WTC11 (cell line): ENCODE measurements around the gene FAM9C. TPM values are rescaled to one million over a fixed set of nuclear protein-coding genes. Genes with fewer than 3 reads are reported as not detected.
"Not testable (repeated sequence)": the region's sequence is repeated elsewhere in the genome, so short reads cannot be mapped to it uniquely, and the experiment has no call there.

Experiments
- ATAC-seq: fragments of 200-7000 bp; cut with Tn5 transposase; 2 replicates; pipeline ENCODE4 v1.10.0; 2021; ENCODE audit warnings: mild to moderate bottlenecking, moderate library complexity
- CTCF ChIA-PET: fragments of 300-600 bp; sonication (Branson Sonifier 250); formaldehyde crosslinking; loops from one replicate; lab custom pipeline; 2021; ENCODE audit warnings: antibody characterized with exemption; lab: Charles Lee
- POLR2A ChIA-PET: fragments of 350-600 bp; sonication (Branson Sonifier 250); formaldehyde crosslinking; loops from one replicate; lab custom pipeline; 2021; ENCODE audit warnings: antibody characterized with exemption; lab: Charles Lee
- DNase-seq: peaks from one replicate; pipeline ENCODE4 v3.0.0; 2021; ENCODE audit warnings: low spot score
- H3K27ac Mint-ChIP-seq: 2 replicates; pipeline ENCODE4 v1.8.0; 2021; ENCODE audit warnings: mixed read lengths
- H3K27me3 Mint-ChIP-seq: 2 replicates; pipeline ENCODE4 v1.8.0; 2021; ENCODE audit warnings: low read depth, mild to moderate bottlenecking, moderate library complexity, mixed read lengths
- H3K36me3 Mint-ChIP-seq: 2 replicates; pipeline ENCODE4 v1.8.0; 2021; ENCODE audit warnings: mixed read lengths
- H3K4me1 Mint-ChIP-seq: 2 replicates; pipeline ENCODE4 v1.8.0; 2022; ENCODE audit warnings: mixed read lengths
- H3K4me3 Mint-ChIP-seq: 2 replicates; pipeline ENCODE4 v1.8.0; 2021; ENCODE audit warnings: mild to moderate bottlenecking, moderate library complexity, mixed read lengths
- H3K9me3 Mint-ChIP-seq: 2 replicates; pipeline ENCODE4 v1.8.0; 2021; ENCODE audit warnings: mixed read lengths
- ELF4 ChIP-seq: sonication (generic); formaldehyde crosslinking; IDR thresholded peaks from 2 replicates; pipeline ENCODE4 v1.8.1; 2022; ENCODE audit warnings: low read depth, mild to moderate bottlenecking, moderate library complexity, missing genetic modification reagents
- GTF2I ChIP-seq: fragments of 250-450 bp; sonication (Bioruptor Pico); conservative IDR thresholded peaks from 2 replicates; pipeline ENCODE4 v1.4.0; 2021; ENCODE audit warnings: mild to moderate bottlenecking
- IRF1 ChIP-seq: sonication (generic); formaldehyde crosslinking; IDR thresholded peaks from 2 replicates; pipeline ENCODE4 v1.8.0; 2023; ENCODE audit warnings: missing genetic modification reagents
- KAT7 ChIP-seq: sonication (generic); formaldehyde crosslinking; IDR thresholded peaks from 2 replicates; pipeline ENCODE4 v1.8.1; 2023; ENCODE audit warnings: missing genetic modification reagents, mild to moderate bottlenecking, borderline replicate concordance
- NFYB ChIP-seq: sonication (generic); formaldehyde crosslinking; conservative IDR thresholded peaks from 2 replicates; pipeline ENCODE4 v1.8.0; 2022; ENCODE audit warnings: low read depth, missing genetic modification reagents
- ZBTB43 ChIP-seq: sonication (generic); formaldehyde crosslinking; IDR thresholded peaks from 2 replicates; pipeline ENCODE4 v1.8.1; 2023; ENCODE audit warnings: mild to moderate bottlenecking, missing genetic modification reagents
- ZNF138 ChIP-seq: sonication (generic); formaldehyde crosslinking; conservative IDR thresholded peaks from 2 replicates; pipeline ENCODE4 v1.8.1; 2022; ENCODE audit warnings: mild to moderate bottlenecking, moderate library complexity, missing genetic modification reagents
- ZNF396 ChIP-seq: fragments of 250-450 bp; sonication (Bioruptor Pico); IDR thresholded peaks from 2 replicates; pipeline ENCODE4 v1.8.0; 2021; ENCODE audit warnings: mild to moderate bottlenecking, moderate library complexity, borderline replicate concordance
- ZNF416 ChIP-seq: fragments of 250-450 bp; sonication (Bioruptor Pico); IDR thresholded peaks from 2 replicates; pipeline ENCODE4 v1.9.0; 2021; ENCODE audit warnings: mild to moderate bottlenecking, inconsistent platforms
- ZNF423 ChIP-seq: fragments of 250-450 bp; sonication (Bioruptor Pico); IDR thresholded peaks from 2 replicates; pipeline ENCODE4 v2.1.2; 2022; ENCODE audit warnings: mild to moderate bottlenecking, moderate library complexity
- ZNF671 ChIP-seq: fragments of 250-450 bp; sonication (Bioruptor Pico); IDR thresholded peaks from 2 replicates; pipeline ENCODE4 v1.8.0; 2021; ENCODE audit warnings: mild to moderate bottlenecking
- ZSCAN18 ChIP-seq: fragments of 250-450 bp; sonication (Bioruptor Pico); IDR thresholded peaks from 2 replicates; pipeline ENCODE4 v2.1.2; 2022; ENCODE audit warnings: mild to moderate bottlenecking, moderate library complexity
- total RNA-seq: library from RNA; stranded (reverse); gene quantifications from 3 replicates; pipeline ENCODE4 v1.2.3, GENCODE V29; 2021
- TF ChIP-seq, protein P1 (sequence below): sonication (generic); formaldehyde crosslinking; IDR thresholded peaks from 2 replicates; pipeline ENCODE4 v1.8.1; 2023; ENCODE audit warnings: mild to moderate bottlenecking, missing genetic modification reagents, moderate library complexity
- TF ChIP-seq, protein P2 (sequence below): fragments of 250-450 bp; sonication (Bioruptor Pico); IDR thresholded peaks from 2 replicates; pipeline ENCODE4 v1.8.0; 2021; ENCODE audit warnings: mild to moderate bottlenecking
- TF ChIP-seq, protein P3 (sequence below): fragments of 250-450 bp; sonication (Bioruptor Pico); IDR thresholded peaks from 2 replicates; pipeline ENCODE4 v1.9.0; 2021; ENCODE audit warnings: mild to moderate bottlenecking, borderline replicate concordance

Gene FAM9C
- total RNA-seq, 1 experiment from 2014 or later: 0.28 TPM

GRCh38 chrX:13062331-13062730, 17.9 kb upstream of the FAM9C start:
- CTCF ChIA-PET, DNase-seq, POLR2A ChIA-PET, H3K4me3 Mint-ChIP-seq, H3K27ac Mint-ChIP-seq, H3K27me3 Mint-ChIP-seq, ATAC-seq: not testable (repeated sequence)
- Mint-ChIP-seq H3K4me1 (peaks cover 10% of the 10 kb centered on the region; the same call in 1 of the 2 replicates), H3K36me3 (peaks cover 28% of the 10 kb centered on the region), H3K9me3 (peaks cover 30% of the 10 kb centered on the region)

DNA sequence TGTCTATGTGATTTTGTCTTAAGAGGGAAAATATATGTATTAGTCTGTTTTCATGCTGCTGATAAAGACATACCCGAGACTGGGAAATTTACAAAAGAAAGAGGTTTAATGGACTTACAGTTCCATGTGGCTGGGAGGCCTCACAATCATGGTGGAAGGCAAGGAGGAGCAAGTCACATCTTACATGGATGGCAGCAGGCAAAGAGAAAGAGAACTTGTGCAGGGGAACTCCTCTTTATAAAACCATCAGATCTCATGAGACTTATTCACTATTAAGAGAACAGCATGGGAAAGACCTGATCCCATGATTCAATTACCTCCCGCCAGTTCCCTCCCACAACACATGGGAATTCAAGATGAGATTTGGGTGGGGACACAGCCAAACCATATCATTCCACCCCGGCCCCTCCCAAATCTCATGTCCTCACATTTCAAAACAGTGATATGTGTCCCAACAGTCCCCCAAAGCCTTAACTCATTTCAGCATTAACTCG, 16.8 kb upstream of the FAM9C start:
- not testable (repeated sequence) for H3K27me3 Mint-ChIP-seq

GRCh38 chrX:13059637-13060499, 15.4 kb upstream of the FAM9C start:
- peaks cover 30% of the 10 kb centered on the region for H3K9me3 Mint-ChIP-seq
- peaks cover 28% of the 10 kb centered on the region for H3K36me3 Mint-ChIP-seq
- no peak for ATAC-seq
- POLR2A ChIA-PET: no interaction called here
- no peak overlapping the region for H3K27ac Mint-ChIP-seq
- H3K4me1 Mint-ChIP-seq: peaks cover 6% of the 10 kb centered on the region; the same call in 1 of the 2 replicates
- DNase-seq: no peak
- H3K27me3 Mint-ChIP-seq: peaks cover 4% of the 10 kb centered on the region
- TF ChIP-seq, protein P1, sequence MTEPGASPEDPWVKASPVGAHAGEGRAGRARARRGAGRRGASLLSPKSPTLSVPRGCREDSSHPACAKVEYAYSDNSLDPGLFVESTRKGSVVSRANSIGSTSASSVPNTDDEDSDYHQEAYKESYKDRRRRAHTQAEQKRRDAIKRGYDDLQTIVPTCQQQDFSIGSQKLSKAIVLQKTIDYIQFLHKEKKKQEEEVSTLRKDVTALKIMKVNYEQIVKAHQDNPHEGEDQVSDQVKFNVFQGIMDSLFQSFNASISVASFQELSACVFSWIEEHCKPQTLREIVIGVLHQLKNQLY (CRISPR knock-in tag): no peak
- TF ChIP-seq KAT7 (CRISPR knock-in tag): no peak
- no peak for TF ChIP-seq ZNF423 (CRISPR knock-in tag)
- TF ChIP-seq ZBTB43 (CRISPR knock-in tag): no peak
- TF ChIP-seq, protein P2, sequence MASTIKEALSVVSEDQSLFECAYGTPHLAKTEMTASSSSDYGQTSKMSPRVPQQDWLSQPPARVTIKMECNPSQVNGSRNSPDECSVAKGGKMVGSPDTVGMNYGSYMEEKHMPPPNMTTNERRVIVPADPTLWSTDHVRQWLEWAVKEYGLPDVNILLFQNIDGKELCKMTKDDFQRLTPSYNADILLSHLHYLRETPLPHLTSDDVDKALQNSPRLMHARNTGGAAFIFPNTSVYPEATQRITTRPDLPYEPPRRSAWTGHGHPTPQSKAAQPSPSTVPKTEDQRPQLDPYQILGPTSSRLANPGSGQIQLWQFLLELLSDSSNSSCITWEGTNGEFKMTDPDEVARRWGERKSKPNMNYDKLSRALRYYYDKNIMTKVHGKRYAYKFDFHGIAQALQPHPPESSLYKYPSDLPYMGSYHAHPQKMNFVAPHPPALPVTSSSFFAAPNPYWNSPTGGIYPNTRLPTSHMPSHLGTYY (CRISPR knock-in tag): no peak
- no peak for TF ChIP-seq ZNF396
- no peak for TF ChIP-seq ZNF416
- no peak for TF ChIP-seq GTF2I (CRISPR knock-in tag)
- TF ChIP-seq, all 79 proteins: peak for 0
- CTCF ChIA-PET: no interaction called here
- no peak overlapping the region for H3K4me3 Mint-ChIP-seq

More for the DNA sequence above, 16.8 kb upstream of the FAM9C start:
- CTCF ChIA-PET, DNase-seq, H3K4me3 Mint-ChIP-seq, ATAC-seq, H3K4me1 Mint-ChIP-seq, H3K27ac Mint-ChIP-seq, POLR2A ChIA-PET: not testable (repeated sequence)
- Mint-ChIP-seq H3K9me3 (peaks cover 30% of the 10 kb centered on the region), H3K36me3 (peaks cover 28% of the 10 kb centered on the region)

- H3K4me3 Mint-ChIP-seq: no peak overlapping the region
- H3K27me3 Mint-ChIP-seq: no peaks in the 10 kb centered on the region; the same call in 1 of the 2 replicates
- DNase-seq: no peak
- ChIA-PET CTCF (no interaction called here), POLR2A (no interaction called here)
- ATAC-seq: no peak
- H3K36me3 Mint-ChIP-seq: peaks cover 8% of the 10 kb centered on the region
- peaks cover 10% of the 10 kb centered on the region for H3K9me3 Mint-ChIP-seq
- H3K27ac Mint-ChIP-seq: no peak overlapping the region
- H3K4me1 Mint-ChIP-seq: peaks cover 8% of the 10 kb centered on the region
- no peak for TF ChIP-seq ZNF138 (CRISPR knock-in tag)
- TF ChIP-seq NFYB (CRISPR knock-in tag): no peak
- no peak for TF ChIP-seq ZSCAN18 (CRISPR knock-in tag)
- TF ChIP-seq IRF1 (CRISPR knock-in tag): no peak
- TF ChIP-seq, protein P3, sequence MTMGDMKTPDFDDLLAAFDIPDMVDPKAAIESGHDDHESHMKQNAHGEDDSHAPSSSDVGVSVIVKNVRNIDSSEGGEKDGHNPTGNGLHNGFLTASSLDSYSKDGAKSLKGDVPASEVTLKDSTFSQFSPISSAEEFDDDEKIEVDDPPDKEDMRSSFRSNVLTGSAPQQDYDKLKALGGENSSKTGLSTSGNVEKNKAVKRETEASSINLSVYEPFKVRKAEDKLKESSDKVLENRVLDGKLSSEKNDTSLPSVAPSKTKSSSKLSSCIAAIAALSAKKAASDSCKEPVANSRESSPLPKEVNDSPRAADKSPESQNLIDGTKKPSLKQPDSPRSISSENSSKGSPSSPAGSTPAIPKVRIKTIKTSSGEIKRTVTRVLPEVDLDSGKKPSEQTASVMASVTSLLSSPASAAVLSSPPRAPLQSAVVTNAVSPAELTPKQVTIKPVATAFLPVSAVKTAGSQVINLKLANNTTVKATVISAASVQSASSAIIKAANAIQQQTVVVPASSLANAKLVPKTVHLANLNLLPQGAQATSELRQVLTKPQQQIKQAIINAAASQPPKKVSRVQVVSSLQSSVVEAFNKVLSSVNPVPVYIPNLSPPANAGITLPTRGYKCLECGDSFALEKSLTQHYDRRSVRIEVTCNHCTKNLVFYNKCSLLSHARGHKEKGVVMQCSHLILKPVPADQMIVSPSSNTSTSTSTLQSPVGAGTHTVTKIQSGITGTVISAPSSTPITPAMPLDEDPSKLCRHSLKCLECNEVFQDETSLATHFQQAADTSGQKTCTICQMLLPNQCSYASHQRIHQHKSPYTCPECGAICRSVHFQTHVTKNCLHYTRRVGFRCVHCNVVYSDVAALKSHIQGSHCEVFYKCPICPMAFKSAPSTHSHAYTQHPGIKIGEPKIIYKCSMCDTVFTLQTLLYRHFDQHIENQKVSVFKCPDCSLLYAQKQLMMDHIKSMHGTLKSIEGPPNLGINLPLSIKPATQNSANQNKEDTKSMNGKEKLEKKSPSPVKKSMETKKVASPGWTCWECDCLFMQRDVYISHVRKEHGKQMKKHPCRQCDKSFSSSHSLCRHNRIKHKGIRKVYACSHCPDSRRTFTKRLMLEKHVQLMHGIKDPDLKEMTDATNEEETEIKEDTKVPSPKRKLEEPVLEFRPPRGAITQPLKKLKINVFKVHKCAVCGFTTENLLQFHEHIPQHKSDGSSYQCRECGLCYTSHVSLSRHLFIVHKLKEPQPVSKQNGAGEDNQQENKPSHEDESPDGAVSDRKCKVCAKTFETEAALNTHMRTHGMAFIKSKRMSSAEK (CRISPR knock-in tag): no peak
- TF ChIP-seq ELF4 (CRISPR knock-in tag): no peak
- TF ChIP-seq ZNF671 (CRISPR knock-in tag): no peak
These were observed 11.1 kb upstream of the FAM9C start for GRCh38 chrX:13055486-13055885.
